T-cell (primary cell): Measurements from ENCODE around the gene SMIM1. TPM values are rescaled to one million over a fixed set of nuclear protein-coding genes. Genes with fewer than 3 reads are reported as not detected.

Experiments used
- ATAC-seq, 4 experiments: fragments of 200-7000 bp in 3 of 4; fragments of 150-1000 bp in 1 of 4; cut with Tn5 transposase; replicated peaks in 1 of 4; 1 replicate in 3 of 4; 2 replicates in 1 of 4; pipeline ENCODE4 v1.10.0; 2021; ENCODE audit warnings: moderate library complexity in 3 of 4, mild to moderate bottlenecking in 2 of 4, moderate number of reproducible peaks in 1 of 4
- CTCF ChIA-PET, 2 donors: fragments of 300-600 bp; sonication (Branson Sonifier 250); formaldehyde crosslinking; loops; one replicate each; lab custom pipeline; 2022; ENCODE audit warnings: antibody characterized with exemption in 2 of 2; lab: Charles Lee
- POLR2A ChIA-PET, 2 donors: fragments of 300-600 bp; sonication (Branson Sonifier 250); formaldehyde crosslinking; loops; one replicate each; lab custom pipeline; 2022; ENCODE audit warnings: antibody characterized with exemption in 2 of 2; lab: Charles Lee
- DNase-seq, 35 experiments: peaks; one replicate each; pipeline versions ENCODE4 v3.0.0 to v3.0.0-alpha.2; 2013 to 2023
- H3K27ac ChIP-seq: one replicate; pipeline ENCODE4 v1.5.1; 2013; ENCODE audit warnings: low read length
- H3K27me3 ChIP-seq, 2 experiments: replicated peaks in 1 of 2; 1 replicate in 1 of 2; 2 replicates in 1 of 2; pipeline versions ENCODE4 v1.6.1 to v1.7.0; 2013; ENCODE audit warnings: low read length in 1 of 2, mixed read lengths in 1 of 2; ENCODE audit not compliant: control insufficient read depth in 2 of 2, insufficient read depth in 2 of 2; ENCODE audit errors: extremely low read depth in 1 of 2
- H3K36me3 ChIP-seq, 2 donors: 1 replicate in 1 of 2; 2 replicates in 1 of 2; pipeline versions ENCODE4 v1.6.1 to v1.7.0; 2013; ENCODE audit warnings: low read length in 1 of 2; ENCODE audit not compliant: control insufficient read depth in 2 of 2, insufficient read depth in 1 of 2; ENCODE audit errors: extremely low read depth in 1 of 2
- H3K4me1 ChIP-seq, 2 experiments: 1 replicate in 1 of 2; 2 replicates in 1 of 2; pipeline versions ENCODE4 v1.6.1 to v1.7.0; 2013; ENCODE audit warnings: low read length in 2 of 2, mixed read lengths in 1 of 2; ENCODE audit not compliant: insufficient read depth in 2 of 2, control insufficient read depth in 1 of 2; ENCODE audit errors: extremely low read depth in 1 of 2
- H3K4me3 ChIP-seq, 2 donors: 1 replicate in 1 of 2; 2 replicates in 1 of 2; pipeline versions ENCODE4 v1.5.1 to v1.7.0; 2013; ENCODE audit warnings: mild to moderate bottlenecking in 2 of 2, low read length in 1 of 2, moderate library complexity in 1 of 2; ENCODE audit not compliant: control insufficient read depth in 1 of 2; ENCODE audit errors: extremely low read depth in 1 of 2
- H3K9me3 ChIP-seq: 2 replicates; pipeline ENCODE4 v1.7.0; 2013
- H3K27ac Mint-ChIP-seq, 2 donors: one replicate each; pipeline ENCODE4 v1.8.0; 2020 to 2021; ENCODE audit warnings: mild to moderate bottlenecking in 2 of 2, mixed read lengths in 2 of 2
- H3K27me3 Mint-ChIP-seq, 2 donors: one replicate each; pipeline ENCODE4 v1.8.0; 2021 to 2022; ENCODE audit warnings: mixed read lengths in 2 of 2
- H3K36me3 Mint-ChIP-seq: one replicate; pipeline ENCODE4 v1.8.0; 2021; ENCODE audit warnings: mixed read lengths
- H3K4me1 Mint-ChIP-seq, 3 donors: one replicate each; pipeline ENCODE4 v1.8.0; 2020 to 2022; ENCODE audit warnings: mixed read lengths in 3 of 3, mild to moderate bottlenecking in 1 of 3
- H3K4me3 Mint-ChIP-seq, 3 donors: one replicate each; pipeline ENCODE4 v1.8.0; 2020 to 2022; ENCODE audit warnings: mild to moderate bottlenecking in 3 of 3, mixed read lengths in 3 of 3, moderate library complexity in 3 of 3
- H3K9me3 Mint-ChIP-seq, 3 donors: one replicate each; pipeline ENCODE4 v1.8.0; 2020 to 2022; ENCODE audit warnings: mixed read lengths in 3 of 3
- WGBS: methylation state at CpG from one replicate; pipeline ENCODE4 v1.1.5; 2013; ENCODE audit warnings: missing lambda C conversion rate; ENCODE audit not compliant: insufficient coverage; 5-methylcytosine and 5-hydroxymethylcytosine counted together
- total RNA-seq, 35 experiments: library from RNA in 6 of 35; stranded (reverse) in 6 of 35; fragments of 120-200 nt in 1 of 35; gene quantifications; one replicate each; pipeline versions ENCODE4 v1.2.1 to v1.2.4 and lab custom pipeline; 2013 to 2026

SMIM1 gene
- total RNA-seq, 5 donors from 2014 or later (not counting 1 experiment from before 2014, with no cell fraction given), result 1.3 to 6.2 (median 4.2) TPM

GRCh38 chr1:3762151-3762872 is 10.2 kb upstream of the SMIM1 start:
- H3K4me3 ChIP-seq, result no peak overlapping the region
- ATAC-seq (no peak), DNase-seq (no peak)
- H3K27ac ChIP-seq, result no peak overlapping the region
- H3K4me1 ChIP-seq, result no peaks in the 10 kb centered on the region
- no peak overlapping the region for H3K27ac Mint-ChIP-seq
- no peak overlapping the region for H3K4me3 Mint-ChIP-seq
- no peaks in the 10 kb centered on the region for H3K36me3 Mint-ChIP-seq
- peaks cover 0 to 5% (median 4%) of the 10 kb centered on the region in 3 donors for H3K9me3 Mint-ChIP-seq
- 80% methylated on average over 12 of the region's 15 CpGs for WGBS
- peaks cover 23 to 30% of the 10 kb centered on the region in 2 donors for H3K27me3 Mint-ChIP-seq
- POLR2A ChIA-PET, result no interaction called here
- CTCF ChIA-PET, result no interaction called here
- H3K4me1 Mint-ChIP-seq, result no peaks in the 10 kb centered on the region
- no peaks in the 10 kb centered on the region for H3K36me3 ChIP-seq
- H3K9me3 ChIP-seq, result no peaks in the 10 kb centered on the region
- H3K27me3 ChIP-seq, result peaks cover 0 to 52% of the 10 kb centered on the region in 2 experiments

GRCh38 chr1:3762873-3763228 is 9.7 kb upstream of the SMIM1 start:
- H3K9me3 Mint-ChIP-seq, result peaks cover 0 to 5% (median 4%) of the 10 kb centered on the region in 3 donors
- no peak overlapping the region for H3K27ac ChIP-seq
- peaks cover 0 to 57% of the 10 kb centered on the region in 2 experiments for H3K27me3 ChIP-seq
- no peak overlapping the region for H3K4me3 Mint-ChIP-seq
- DNase-seq (no peak), ATAC-seq (no peak)
- H3K4me1 Mint-ChIP-seq, result no peaks in the 10 kb centered on the region
- no peaks in the 10 kb centered on the region for H3K36me3 Mint-ChIP-seq
- no peak overlapping the region for H3K27ac Mint-ChIP-seq
- H3K4me1 ChIP-seq, result no peaks in the 10 kb centered on the region
- no peaks in the 10 kb centered on the region for H3K36me3 ChIP-seq
- no peaks in the 10 kb centered on the region for H3K9me3 ChIP-seq
- peaks cover 23 to 34% of the 10 kb centered on the region in 2 donors for H3K27me3 Mint-ChIP-seq
- 79% methylated on average over 11 of the region's 12 CpGs for WGBS
- POLR2A ChIA-PET, result no interaction called here
- CTCF ChIA-PET, result no interaction called here
- no peak overlapping the region for H3K4me3 ChIP-seq

- no peaks in the 10 kb centered on the region for H3K4me1 Mint-ChIP-seq
- H3K27me3 Mint-ChIP-seq, result peaks cover 23 to 34% of the 10 kb centered on the region in 2 donors
- no peak for ATAC-seq
- DNase-seq, result no peak
- peaks cover 0 to 59% of the 10 kb centered on the region in 2 experiments for H3K27me3 ChIP-seq
- ChIA-PET CTCF (interaction anchor here in 1 of 2 donors (0.6 kb wide), 1 partner anchor 232 kb away, joined by 3 read pairs; no protein-coding TSS in a partner anchor), POLR2A (no interaction called here)
- no peak overlapping the region for H3K27ac Mint-ChIP-seq
- no peaks in the 10 kb centered on the region for H3K36me3 ChIP-seq
- H3K4me3 Mint-ChIP-seq, result no peak overlapping the region
- no peak overlapping the region for H3K4me3 ChIP-seq
- H3K9me3 ChIP-seq, result no peaks in the 10 kb centered on the region
- H3K36me3 Mint-ChIP-seq, result no peaks in the 10 kb centered on the region
- WGBS, result 92% methylated on average over 28 of the region's 31 CpGs
- H3K4me1 ChIP-seq, result no peaks in the 10 kb centered on the region
- H3K27ac ChIP-seq, result no peak overlapping the region
- H3K9me3 Mint-ChIP-seq, result peaks cover 0 to 5% (median 4%) of the 10 kb centered on the region in 3 donors
Observed at GRCh38 chr1:3763351-3764125, 9.0 kb upstream of the SMIM1 start.

- H3K36me3 Mint-ChIP-seq, result no peaks in the 10 kb centered on the region
- ATAC-seq (no peak), DNase-seq (no peak)
- peaks cover 0 to 12% of the 10 kb centered on the region in 2 donors for H3K27me3 Mint-ChIP-seq
- H3K27me3 ChIP-seq, result peaks cover 0 to 53% of the 10 kb centered on the region in 2 experiments
- peaks cover 4 to 13% (median 5%) of the 10 kb centered on the region in 3 donors for H3K4me1 Mint-ChIP-seq
- no peak overlapping the region for H3K27ac ChIP-seq
- no peak overlapping the region for H3K27ac Mint-ChIP-seq
- peaks cover 7 to 14% of the 10 kb centered on the region in 2 experiments for H3K4me1 ChIP-seq
- H3K9me3 ChIP-seq, result no peaks in the 10 kb centered on the region
- H3K36me3 ChIP-seq, result no peaks in the 10 kb centered on the region
- H3K4me3 Mint-ChIP-seq, result no peak overlapping the region
- no peak overlapping the region for H3K4me3 ChIP-seq
- H3K9me3 Mint-ChIP-seq, result no peaks in the 10 kb centered on the region
- WGBS, result 94% methylated on average over 16 of the region's 17 CpGs
- ChIA-PET POLR2A (no interaction called here), CTCF (no interaction called here)
Observed at GRCh38 chr1:3767328-3767925, 5.1 kb upstream of the SMIM1 start.

- Mint-ChIP-seq H3K36me3 (no peaks in the 10 kb centered on the region), H3K4me1 (peaks cover 4 to 15% (median 5%) of the 10 kb centered on the region in 3 donors), H3K27ac (no peak overlapping the region), H3K4me3 (no peak overlapping the region), H3K9me3 (no peaks in the 10 kb centered on the region), H3K27me3 (peaks cover 0 to 12% of the 10 kb centered on the region in 2 donors)
- H3K9me3 ChIP-seq, result no peaks in the 10 kb centered on the region
- no peak overlapping the region for H3K27ac ChIP-seq
- no peak overlapping the region for H3K4me3 ChIP-seq
- peaks cover 0 to 44% of the 10 kb centered on the region in 2 experiments for H3K27me3 ChIP-seq
- DNase-seq (no peak), ATAC-seq (no peak)
- CTCF ChIA-PET, result no interaction called here
- 71% methylated on average over 21 of the region's 22 CpGs for WGBS
- POLR2A ChIA-PET, result no interaction called here
- H3K4me1 ChIP-seq, result peaks cover 7 to 23% of the 10 kb centered on the region in 2 experiments
- H3K36me3 ChIP-seq, result no peaks in the 10 kb centered on the region
Observed at GRCh38 chr1:3768811-3769390, 3.6 kb upstream of the SMIM1 start.
